AG09319 (cell line): ENCODE measurements around the gene NTSR2.

Source experiments
- DNase-seq: peaks from one replicate; pipeline ENCODE4 v3.0.0-alpha.2; 2010; ENCODE audit warnings: low read depth; ENCODE audit errors: extremely low read depth
- TF ChIP-seq, protein P1 (sequence below): IDR thresholded peaks from 2 replicates; pipeline ENCODE4 v1.5.1; 2011; ENCODE audit warnings: low read depth, mild to moderate bottlenecking, inconsistent platforms, low read length, moderate library complexity

Gene NTSR2, protein sequence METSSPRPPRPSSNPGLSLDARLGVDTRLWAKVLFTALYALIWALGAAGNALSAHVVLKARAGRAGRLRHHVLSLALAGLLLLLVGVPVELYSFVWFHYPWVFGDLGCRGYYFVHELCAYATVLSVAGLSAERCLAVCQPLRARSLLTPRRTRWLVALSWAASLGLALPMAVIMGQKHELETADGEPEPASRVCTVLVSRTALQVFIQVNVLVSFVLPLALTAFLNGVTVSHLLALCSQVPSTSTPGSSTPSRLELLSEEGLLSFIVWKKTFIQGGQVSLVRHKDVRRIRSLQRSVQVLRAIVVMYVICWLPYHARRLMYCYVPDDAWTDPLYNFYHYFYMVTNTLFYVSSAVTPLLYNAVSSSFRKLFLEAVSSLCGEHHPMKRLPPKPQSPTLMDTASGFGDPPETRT

GRCh38 chr2:11669454-11670291 is at the start of gene NTSR2:
TSS of gene NTSR2 (minus strand) at chr2:11670195. CDS start at chr2:11670129, 66 bp downstream.
- no peak for DNase-seq

GRCh38 chr2:11719230-11719977 is 49.4 kb upstream of the NTSR2 start:
- DNase-seq: no peak
- TF ChIP-seq, protein P1, sequence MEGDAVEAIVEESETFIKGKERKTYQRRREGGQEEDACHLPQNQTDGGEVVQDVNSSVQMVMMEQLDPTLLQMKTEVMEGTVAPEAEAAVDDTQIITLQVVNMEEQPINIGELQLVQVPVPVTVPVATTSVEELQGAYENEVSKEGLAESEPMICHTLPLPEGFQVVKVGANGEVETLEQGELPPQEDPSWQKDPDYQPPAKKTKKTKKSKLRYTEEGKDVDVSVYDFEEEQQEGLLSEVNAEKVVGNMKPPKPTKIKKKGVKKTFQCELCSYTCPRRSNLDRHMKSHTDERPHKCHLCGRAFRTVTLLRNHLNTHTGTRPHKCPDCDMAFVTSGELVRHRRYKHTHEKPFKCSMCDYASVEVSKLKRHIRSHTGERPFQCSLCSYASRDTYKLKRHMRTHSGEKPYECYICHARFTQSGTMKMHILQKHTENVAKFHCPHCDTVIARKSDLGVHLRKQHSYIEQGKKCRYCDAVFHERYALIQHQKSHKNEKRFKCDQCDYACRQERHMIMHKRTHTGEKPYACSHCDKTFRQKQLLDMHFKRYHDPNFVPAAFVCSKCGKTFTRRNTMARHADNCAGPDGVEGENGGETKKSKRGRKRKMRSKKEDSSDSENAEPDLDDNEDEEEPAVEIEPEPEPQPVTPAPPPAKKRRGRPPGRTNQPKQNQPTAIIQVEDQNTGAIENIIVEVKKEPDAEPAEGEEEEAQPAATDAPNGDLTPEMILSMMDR: no peak

More at GRCh38 chr2:11669454-11670291, at the start of gene NTSR2:
- TF ChIP-seq, protein P1: no peak

GRCh38 chr2:11718606-11719005 is 48.6 kb upstream of the NTSR2 start:
- TF ChIP-seq, protein P1: no peak
- DNase-seq: no peak

DNA sequence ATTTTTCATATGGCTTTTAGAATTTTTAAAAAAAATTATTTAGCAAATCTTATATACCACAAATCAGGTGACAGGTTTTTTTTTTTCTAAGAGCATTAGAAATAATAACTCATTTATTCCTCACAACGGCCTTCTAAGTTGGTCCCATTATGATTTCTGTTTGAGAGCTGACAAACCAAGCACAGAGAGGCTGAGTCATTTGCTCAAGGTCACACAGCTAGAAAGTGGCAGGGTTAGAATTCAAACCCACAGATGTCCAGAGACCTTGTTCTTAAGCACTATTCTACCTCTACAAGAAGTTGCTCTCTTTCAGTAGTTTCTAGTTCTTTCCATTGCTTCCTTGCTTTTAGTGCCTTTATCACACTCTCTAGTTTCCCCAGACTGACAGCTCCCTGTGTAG is 47.6 kb upstream of the NTSR2 start:
- TF ChIP-seq, protein P1: no peak
- DNase-seq: no peak

- TF ChIP-seq, protein P1: no peak
- no peak for DNase-seq
Observed at GRCh38 chr2:11716689-11717321, 46.8 kb upstream of the NTSR2 start.

- no peak for DNase-seq
- TF ChIP-seq, protein P1: no peak
Observed at GRCh38 chr2:11715987-11716652, 46.1 kb upstream of the NTSR2 start.
